ENCODE measurements around the gene MAGI1.

DNA sequence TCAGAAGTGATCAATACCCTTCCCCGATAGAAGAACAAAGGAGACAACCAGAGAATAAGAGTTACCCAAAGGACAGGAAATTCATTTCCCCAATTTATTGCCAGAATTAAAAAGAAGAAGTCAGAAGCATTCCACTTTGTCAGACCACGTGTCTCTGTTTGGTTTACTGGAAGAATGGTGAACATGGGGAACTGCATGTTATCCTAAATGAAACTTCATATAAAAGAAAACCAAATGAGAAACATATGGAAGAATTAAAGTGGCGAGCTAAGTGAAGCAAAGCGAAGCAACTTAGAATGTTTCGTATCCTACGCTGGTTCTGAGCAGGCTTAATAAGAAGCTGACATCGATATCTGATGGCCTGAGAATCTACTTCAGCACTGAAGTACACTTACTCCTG, 190.7 kb downstream of the MAGI1 start:
- TF ChIP-seq ELF4 (IDR thresholded peaks at IDR 0.05): no peak
- no peak for TF ChIP-seq TARDBP (IDR thresholded peaks at IDR 0.05)
- TF ChIP-seq, protein P1, sequence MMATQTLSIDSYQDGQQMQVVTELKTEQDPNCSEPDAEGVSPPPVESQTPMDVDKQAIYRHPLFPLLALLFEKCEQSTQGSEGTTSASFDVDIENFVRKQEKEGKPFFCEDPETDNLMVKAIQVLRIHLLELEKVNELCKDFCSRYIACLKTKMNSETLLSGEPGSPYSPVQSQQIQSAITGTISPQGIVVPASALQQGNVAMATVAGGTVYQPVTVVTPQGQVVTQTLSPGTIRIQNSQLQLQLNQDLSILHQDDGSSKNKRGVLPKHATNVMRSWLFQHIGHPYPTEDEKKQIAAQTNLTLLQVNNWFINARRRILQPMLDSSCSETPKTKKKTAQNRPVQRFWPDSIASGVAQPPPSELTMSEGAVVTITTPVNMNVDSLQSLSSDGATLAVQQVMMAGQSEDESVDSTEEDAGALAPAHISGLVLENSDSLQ (IDR thresholded peaks at IDR 0.05): no peak
- TF ChIP-seq CTBP1 (IDR thresholded peaks at IDR 0.05; ENCODE audit: borderline replicate concordance): no peak
- TF ChIP-seq SP1 (IDR thresholded peaks at IDR 0.05): no peak
- TF ChIP-seq HDGF (IDR thresholded peaks at IDR 0.05; ENCODE audit: borderline replicate concordance): no peak

All from HEK293T (cell line).